ENCODE data around the gene TRIP11. TPM values are rescaled to one million over a fixed set of nuclear protein-coding genes. Genes with fewer than 3 reads are reported as not detected.

The TRIP11 gene
- total RNA-seq, 5 donors from 2014 or later (not counting 1 experiment from before 2014, with no cell fraction given), result 52.7 to 58.3 (median 54.8) TPM

- H3K27ac Mint-ChIP-seq, result no peak overlapping the region
- Histone ChIP-seq H3K36me3 (ENCODE audit: control insufficient read depth in 2 of 2, extremely low read depth in 1 of 2, insufficient read depth in 1 of 2, low read length in 1 of 2) (no peaks in the 10 kb centered on the region), H3K27ac (ENCODE audit: low read length) (no peak overlapping the region), H3K27me3 (replicated peaks in 1 of 2; ENCODE audit: control insufficient read depth in 2 of 2, extremely low read depth in 1 of 2, insufficient read depth in 2 of 2, low read length in 1 of 2) (peaks cover 0 to 46% of the 10 kb centered on the region in 2 experiments), H3K4me3 (ENCODE audit: control insufficient read depth in 1 of 2, extremely low read depth in 1 of 2, low read length in 1 of 2) (peak overlapping the region; percentile 38 to 58), H3K9me3 (no peaks in the 10 kb centered on the region), H3K4me1 (ENCODE audit: control insufficient read depth in 1 of 2, extremely low read depth in 1 of 2, insufficient read depth in 2 of 2, low read length in 2 of 2) (peaks cover 0 to 10% of the 10 kb centered on the region in 2 experiments)
- peaks cover 21 to 40% of the 10 kb centered on the region in 2 donors for H3K27me3 Mint-ChIP-seq
- 30% methylated on average over 29 of the region's 38 CpGs for WGBS (ENCODE audit: insufficient coverage)
- DNase-seq (peak in 2 of 35 experiments; percentile 6 to 8), ATAC-seq (replicated peaks in 1 of 4) (peak; percentile 30 to 48 (median 46))
- ChIA-PET POLR2A (interaction anchor here in 1 of 2 donors (0.9 kb wide), 1 partner anchor 80 kb away, joined by 3 read pairs; no protein-coding TSS in a partner anchor), CTCF (no interaction called here)
- H3K9me3 Mint-ChIP-seq, result no peaks in the 10 kb centered on the region
- peaks cover 14 to 21% (median 15%) of the 10 kb centered on the region in 3 donors for H3K4me1 Mint-ChIP-seq
- H3K4me3 Mint-ChIP-seq, result peak overlapping the region; percentile 78 to 83 (median 80)
- H3K36me3 Mint-ChIP-seq, result no peaks in the 10 kb centered on the region
Observed at GRCh38 chr14:91946622-91947474, 93.0 kb downstream of the TRIP11 start.

- Mint-ChIP-seq H3K27me3 (peaks cover 21 to 45% of the 10 kb centered on the region in 2 donors), H3K9me3 (no peaks in the 10 kb centered on the region), H3K4me3 (peak overlapping the region in 1 of 3 donors; percentile 80), H3K4me1 (peaks cover 15 to 21% (median 16%) of the 10 kb centered on the region in 3 donors), H3K36me3 (no peaks in the 10 kb centered on the region), H3K27ac (no peak overlapping the region)
- CTCF ChIA-PET, result interaction anchor here in 1 of 2 donors (0.7 kb wide), 1 partner anchor 40 kb away, joined by 5 read pairs; no protein-coding TSS in a partner anchor
- H3K27me3 ChIP-seq (replicated peaks in 1 of 2; ENCODE audit: control insufficient read depth in 2 of 2, extremely low read depth in 1 of 2, insufficient read depth in 2 of 2, low read length in 1 of 2), result peaks cover 0 to 46% of the 10 kb centered on the region in 2 experiments
- ATAC-seq (replicated peaks in 1 of 4) (no peak), DNase-seq (no peak)
- POLR2A ChIA-PET, result interaction anchor here in 1 of 2 donors (0.9 kb wide), 1 partner anchor 79 kb away, joined by 3 read pairs; no protein-coding TSS in a partner anchor
- no peak overlapping the region for H3K4me3 ChIP-seq (ENCODE audit: control insufficient read depth in 1 of 2, extremely low read depth in 1 of 2, low read length in 1 of 2)
- 90% methylated on average over 2 of the region's 10 CpGs for WGBS (ENCODE audit: insufficient coverage)
- H3K27ac ChIP-seq (ENCODE audit: low read length), result no peak overlapping the region
- no peaks in the 10 kb centered on the region for H3K36me3 ChIP-seq (ENCODE audit: control insufficient read depth in 2 of 2, extremely low read depth in 1 of 2, insufficient read depth in 1 of 2, low read length in 1 of 2)
- H3K9me3 ChIP-seq, result no peaks in the 10 kb centered on the region
- peaks cover 0 to 10% of the 10 kb centered on the region in 2 experiments for H3K4me1 ChIP-seq (ENCODE audit: control insufficient read depth in 1 of 2, extremely low read depth in 1 of 2, insufficient read depth in 2 of 2, low read length in 2 of 2)
Observed at GRCh38 chr14:91945751-91946621, 93.9 kb downstream of the TRIP11 start.

GRCh38 chr14:91942946-91943345, 96.9 kb downstream of the TRIP11 start:
- Mint-ChIP-seq H3K9me3 (no peaks in the 10 kb centered on the region), H3K36me3 (no peaks in the 10 kb centered on the region), H3K27ac (no peak overlapping the region), H3K4me1 (peaks cover 11 to 16% (median 15%) of the 10 kb centered on the region in 3 donors), H3K27me3 (peaks cover 18 to 40% of the 10 kb centered on the region in 2 donors), H3K4me3 (no peak overlapping the region)
- no peak for DNase-seq
- WGBS (ENCODE audit: insufficient coverage), result no CpG with 5 or more reads among the region's 9 CpGs
- CTCF ChIA-PET, result no interaction called here
- Histone ChIP-seq H3K27me3 (replicated peaks in 1 of 2; ENCODE audit: control insufficient read depth in 2 of 2, extremely low read depth in 1 of 2, insufficient read depth in 2 of 2, low read length in 1 of 2) (peaks cover 0 to 44% of the 10 kb centered on the region in 2 experiments), H3K4me3 (ENCODE audit: control insufficient read depth in 1 of 2, extremely low read depth in 1 of 2, low read length in 1 of 2) (no peak overlapping the region), H3K27ac (ENCODE audit: low read length) (no peak overlapping the region), H3K9me3 (no peaks in the 10 kb centered on the region), H3K36me3 (ENCODE audit: control insufficient read depth in 2 of 2, extremely low read depth in 1 of 2, insufficient read depth in 1 of 2, low read length in 1 of 2) (no peaks in the 10 kb centered on the region), H3K4me1 (ENCODE audit: control insufficient read depth in 1 of 2, extremely low read depth in 1 of 2, insufficient read depth in 2 of 2, low read length in 2 of 2) (peaks cover 0 to 10% of the 10 kb centered on the region in 2 experiments)
- no peak for ATAC-seq (replicated peaks in 1 of 4)
- POLR2A ChIA-PET, result interaction anchor here in 1 of 2 donors (0.6 kb wide), 1 partner anchor 441 kb away, joined by 3 read pairs; no protein-coding TSS in a partner anchor

GRCh38 chr14:91942128-91942527, 97.7 kb downstream of the TRIP11 start:
- ATAC-seq (replicated peaks in 1 of 4) (no peak), DNase-seq (no peak)
- peaks cover 9 to 14% (median 13%) of the 10 kb centered on the region in 3 donors for H3K4me1 Mint-ChIP-seq
- Histone ChIP-seq H3K9me3 (no peaks in the 10 kb centered on the region), H3K4me3 (ENCODE audit: control insufficient read depth in 1 of 2, extremely low read depth in 1 of 2, low read length in 1 of 2) (no peak overlapping the region), H3K36me3 (ENCODE audit: control insufficient read depth in 2 of 2, extremely low read depth in 1 of 2, insufficient read depth in 1 of 2, low read length in 1 of 2) (no peaks in the 10 kb centered on the region), H3K27ac (ENCODE audit: low read length) (no peak overlapping the region), H3K4me1 (ENCODE audit: control insufficient read depth in 1 of 2, extremely low read depth in 1 of 2, insufficient read depth in 2 of 2, low read length in 2 of 2) (peaks cover 0 to 6% of the 10 kb centered on the region in 2 experiments), H3K27me3 (replicated peaks in 1 of 2; ENCODE audit: control insufficient read depth in 2 of 2, extremely low read depth in 1 of 2, insufficient read depth in 2 of 2, low read length in 1 of 2) (peaks cover 0 to 41% of the 10 kb centered on the region in 2 experiments)
- no peaks in the 10 kb centered on the region for H3K9me3 Mint-ChIP-seq
- ChIA-PET CTCF (no interaction called here), POLR2A (interaction anchor here in 1 of 2 donors (0.6 kb wide), 1 partner anchor 77 kb away, joined by 5 read pairs; no protein-coding TSS in a partner anchor)
- no peak overlapping the region for H3K27ac Mint-ChIP-seq
- H3K4me3 Mint-ChIP-seq, result no peak overlapping the region
- peaks cover 18 to 39% of the 10 kb centered on the region in 2 donors for H3K27me3 Mint-ChIP-seq
- H3K36me3 Mint-ChIP-seq, result no peaks in the 10 kb centered on the region
- WGBS (ENCODE audit: insufficient coverage), result no CpG with 5 or more reads among the region's 1 CpG

- Histone ChIP-seq H3K9me3 (no peaks in the 10 kb centered on the region), H3K27me3 (replicated peaks in 1 of 2; ENCODE audit: control insufficient read depth in 2 of 2, extremely low read depth in 1 of 2, insufficient read depth in 2 of 2, low read length in 1 of 2) (peaks cover 0 to 24% of the 10 kb centered on the region in 2 experiments), H3K36me3 (ENCODE audit: control insufficient read depth in 2 of 2, extremely low read depth in 1 of 2, insufficient read depth in 1 of 2, low read length in 1 of 2) (no peaks in the 10 kb centered on the region), H3K4me1 (ENCODE audit: control insufficient read depth in 1 of 2, extremely low read depth in 1 of 2, insufficient read depth in 2 of 2, low read length in 2 of 2) (no peaks in the 10 kb centered on the region), H3K4me3 (ENCODE audit: control insufficient read depth in 1 of 2, extremely low read depth in 1 of 2, low read length in 1 of 2) (no peak overlapping the region), H3K27ac (ENCODE audit: low read length) (no peak overlapping the region)
- H3K27ac Mint-ChIP-seq, result no peak overlapping the region
- ATAC-seq (replicated peaks in 1 of 4) (no peak), DNase-seq (no peak)
- no peak overlapping the region for H3K4me3 Mint-ChIP-seq
- CTCF ChIA-PET, result interaction anchor here in 1 of 2 donors (0.5 kb wide), 1 partner anchor 23 kb away, joined by 4 read pairs; no protein-coding TSS in a partner anchor
- H3K36me3 Mint-ChIP-seq, result no peaks in the 10 kb centered on the region
- peaks cover 2 to 5% (median 3%) of the 10 kb centered on the region in 3 donors for H3K4me1 Mint-ChIP-seq
- H3K27me3 Mint-ChIP-seq, result peaks cover 13 to 25% of the 10 kb centered on the region in 2 donors
- H3K9me3 Mint-ChIP-seq, result no peaks in the 10 kb centered on the region
- WGBS (ENCODE audit: insufficient coverage), result no CpG with 5 or more reads among the region's 3 CpGs
- POLR2A ChIA-PET, result interaction anchor here in 1 of 2 donors (0.6 kb wide), 1 partner anchor 30 kb away, joined by 3 read pairs; no protein-coding TSS in a partner anchor
Observed at GRCh38 chr14:91940209-91940608, 99.7 kb downstream of the TRIP11 start.

- no peaks in the 10 kb centered on the region for H3K4me1 ChIP-seq (ENCODE audit: control insufficient read depth in 1 of 2, extremely low read depth in 1 of 2, insufficient read depth in 2 of 2, low read length in 2 of 2)
- ATAC-seq (replicated peaks in 1 of 4), result no peak
- no peaks in the 10 kb centered on the region for H3K36me3 ChIP-seq (ENCODE audit: control insufficient read depth in 2 of 2, extremely low read depth in 1 of 2, insufficient read depth in 1 of 2, low read length in 1 of 2)
- Mint-ChIP-seq H3K27ac (no peak overlapping the region), H3K4me1 (no peaks in the 10 kb centered on the region), H3K27me3 (peaks cover 0 to 3% of the 10 kb centered on the region in 2 donors), H3K4me3 (no peak overlapping the region), H3K36me3 (no peaks in the 10 kb centered on the region), H3K9me3 (no peaks in the 10 kb centered on the region)
- H3K4me3 ChIP-seq (ENCODE audit: control insufficient read depth in 1 of 2, extremely low read depth in 1 of 2, low read length in 1 of 2), result no peak overlapping the region
- 95% methylated on average over 4 of the region's 6 CpGs for WGBS (ENCODE audit: insufficient coverage)
- H3K9me3 ChIP-seq, result no peaks in the 10 kb centered on the region
- CTCF ChIA-PET, result no interaction called here
- H3K27ac ChIP-seq (ENCODE audit: low read length), result no peak overlapping the region
- DNase-seq, result no peak
- peaks cover 0 to 6% of the 10 kb centered on the region in 2 experiments for H3K27me3 ChIP-seq (replicated peaks in 1 of 2; ENCODE audit: control insufficient read depth in 2 of 2, extremely low read depth in 1 of 2, insufficient read depth in 2 of 2, low read length in 1 of 2)
- POLR2A ChIA-PET, result no interaction called here
Observed at GRCh38 chr14:91935586-91935985, 104.3 kb downstream of the TRIP11 start.
